Measurements from ENCODE around the gene CSK. TPM values are rescaled to one million over a fixed set of nuclear protein-coding genes. Genes with fewer than 3 reads are reported as not detected.

CSK gene
- total RNA-seq, 3 donors from 2014 or later (not counting 1 experiment from before 2014, with no cell fraction given), result 282 to 334 (median 287) TPM

- Mint-ChIP-seq H3K27ac (no peak within 1 kb of the TSS), H3K9me3 (no peaks in the 10 kb centered on the region)
Measured at GRCh38 chr15:74826364-74826819, 44.5 kb downstream of the CSK start, which contains the start of gene CPLX3. Gene CPLX3 (plus strand): TSS chr15:74826627. CDS start chr15:74826704, 77 bp downstream.

GRCh38 chr15:74826921-74827320, 45.0 kb downstream of the CSK start:
- Mint-ChIP-seq H3K36me3 (no peaks in the 10 kb centered on the region), H3K27me3 (ENCODE audit: low read depth in 2 of 2) (peaks cover 8 to 24% of the 10 kb centered on the region in 2 donors), H3K9me3 (no peaks in the 10 kb centered on the region), H3K27ac (no peak overlapping the region), H3K4me3 (no peak overlapping the region), H3K4me1 (peaks cover 0 to 5% of the 10 kb centered on the region in 2 donors)
- WGBS (ENCODE audit: insufficient coverage), result 25% methylated on average over 20 of the region's 21 CpGs
- Histone ChIP-seq H3K4me3 (ENCODE audit: low read length) (no peak overlapping the region), H3K27ac (ENCODE audit: low read length) (no peak overlapping the region), H3K9me3 (ENCODE audit: control insufficient read depth, insufficient read depth, low read length) (no peaks in the 10 kb centered on the region), H3K36me3 (ENCODE audit: control insufficient read depth, insufficient read depth, low read length) (no peaks in the 10 kb centered on the region), H3K4me1 (ENCODE audit: control insufficient read depth, insufficient read depth, low read length) (peaks cover 9% of the 10 kb centered on the region), H3K27me3 (ENCODE audit: control insufficient read depth, insufficient read depth, low read length) (peaks cover 18% of the 10 kb centered on the region)
- ATAC-seq (no peak), DNase-seq (no peak)
- TF ChIP-seq CTCF (IDR thresholded peaks at IDR 0.05), result no peak
- intact Hi-C loops (cut with micrococcal nuclease), result no loop called here

More at GRCh38 chr15:74826364-74826819, 44.5 kb downstream of the CSK start, which contains the start of gene CPLX3:
- Mint-ChIP-seq H3K27me3 (ENCODE audit: low read depth in 2 of 2) (peaks cover 8 to 24% of the 10 kb centered on the region in 2 donors), H3K4me3 (no peak within 1 kb of the TSS), H3K36me3 (no peaks in the 10 kb centered on the region), H3K4me1 (peaks cover 0 to 5% of the 10 kb centered on the region in 2 donors)
- peaks cover 18% of the 10 kb centered on the region for H3K27me3 ChIP-seq (ENCODE audit: control insufficient read depth, insufficient read depth, low read length)
- ATAC-seq (peak; percentile 71 to 96 (median 86)), DNase-seq (peak; percentile 63 to 71)
- intact Hi-C loops (cut with micrococcal nuclease), result no loop called here
- peaks cover 14% of the 10 kb centered on the region for H3K4me1 ChIP-seq (ENCODE audit: control insufficient read depth, insufficient read depth, low read length)
- no peak for TF ChIP-seq CTCF (IDR thresholded peaks at IDR 0.05)
- no peak within 1 kb of the TSS for H3K27ac ChIP-seq (ENCODE audit: low read length)
- 9% methylated on average over 38 of the region's 44 CpGs for WGBS (ENCODE audit: insufficient coverage)
- H3K4me3 ChIP-seq (ENCODE audit: low read length), result no peak within 1 kb of the TSS
- H3K9me3 ChIP-seq (ENCODE audit: control insufficient read depth, insufficient read depth, low read length), result no peaks in the 10 kb centered on the region
- no peaks in the 10 kb centered on the region for H3K36me3 ChIP-seq (ENCODE audit: control insufficient read depth, insufficient read depth, low read length)

- Histone ChIP-seq H3K4me3 (ENCODE audit: low read length) (no peak overlapping the region), H3K36me3 (ENCODE audit: control insufficient read depth, insufficient read depth, low read length) (no peaks in the 10 kb centered on the region), H3K4me1 (ENCODE audit: control insufficient read depth, insufficient read depth, low read length) (peaks cover 9% of the 10 kb centered on the region), H3K27ac (ENCODE audit: low read length) (no peak overlapping the region), H3K9me3 (ENCODE audit: control insufficient read depth, insufficient read depth, low read length) (no peaks in the 10 kb centered on the region), H3K27me3 (ENCODE audit: control insufficient read depth, insufficient read depth, low read length) (peaks cover 18% of the 10 kb centered on the region)
- peaks cover 0 to 5% of the 10 kb centered on the region in 2 donors for H3K4me1 Mint-ChIP-seq
- H3K27ac Mint-ChIP-seq, result no peak overlapping the region
- no peaks in the 10 kb centered on the region for H3K9me3 Mint-ChIP-seq
- ATAC-seq (no peak), DNase-seq (no peak)
- no peaks in the 10 kb centered on the region for H3K36me3 Mint-ChIP-seq
- H3K27me3 Mint-ChIP-seq (ENCODE audit: low read depth in 2 of 2), result peaks cover 8 to 24% of the 10 kb centered on the region in 2 donors
- no peak overlapping the region for H3K4me3 Mint-ChIP-seq
- TF ChIP-seq CTCF (IDR thresholded peaks at IDR 0.05), result no peak
- 65% methylated on average over 5 of the region's 5 CpGs for WGBS (ENCODE audit: insufficient coverage)
- intact Hi-C loops (cut with micrococcal nuclease), result no loop called here
Measured at GRCh38 chr15:74827614-74828013, 45.7 kb downstream of the CSK start.

GRCh38 chr15:74828835-74829234, 47.0 kb downstream of the CSK start:
- H3K9me3 Mint-ChIP-seq, result no peaks in the 10 kb centered on the region

More at GRCh38 chr15:74828835-74829234, 47.0 kb downstream of the CSK start:
- no peak overlapping the region for H3K27ac Mint-ChIP-seq
- Histone ChIP-seq H3K4me3 (ENCODE audit: low read length) (no peak overlapping the region), H3K4me1 (ENCODE audit: control insufficient read depth, insufficient read depth, low read length) (peaks cover 9% of the 10 kb centered on the region), H3K9me3 (ENCODE audit: control insufficient read depth, insufficient read depth, low read length) (no peaks in the 10 kb centered on the region), H3K27me3 (ENCODE audit: control insufficient read depth, insufficient read depth, low read length) (peaks cover 18% of the 10 kb centered on the region), H3K36me3 (ENCODE audit: control insufficient read depth, insufficient read depth, low read length) (no peaks in the 10 kb centered on the region), H3K27ac (ENCODE audit: low read length) (no peak overlapping the region)
- H3K4me3 Mint-ChIP-seq, result no peak overlapping the region
- peaks cover 8 to 24% of the 10 kb centered on the region in 2 donors for H3K27me3 Mint-ChIP-seq (ENCODE audit: low read depth in 2 of 2)
- 90% methylated on average over 6 of the region's 6 CpGs for WGBS (ENCODE audit: insufficient coverage)
- H3K36me3 Mint-ChIP-seq, result no peaks in the 10 kb centered on the region
- peaks cover 0 to 5% of the 10 kb centered on the region in 2 donors for H3K4me1 Mint-ChIP-seq
- ATAC-seq (no peak), DNase-seq (no peak)
- intact Hi-C loops (cut with micrococcal nuclease), result no loop called here
- TF ChIP-seq CTCF (IDR thresholded peaks at IDR 0.05), result no peak

All from natural killer cell (primary cell).